ENCODE measurements around the gene ZNF205.

GRCh38 chr16:3140603-3141427, 28.4 kb downstream of the ZNF205 start:
- TF ChIP-seq POLR2A (IDR thresholded peaks at IDR 0.05; ENCODE audit: low read depth, low read length) (no peak), POLR2AphosphoS5 (IDR thresholded peaks at IDR 0.05; ENCODE audit: low read depth, low read length) (no peak)

Data from GM12892 (cell line).